Neural progenitor cell (in vitro differentiated cells): ENCODE data around the gene CRLF1.

Source experiments
- EZH2 ChIP-seq: fragments of 200-600 bp; sonication (generic); IDR thresholded peaks from 2 replicates; pipeline ENCODE4 v1.6.1; 2017; ENCODE audit warnings: antibody characterized with exemption, mild to moderate bottlenecking, moderate library complexity
- TF ChIP-seq, protein P1 (sequence below): fragments of 200-600 bp; sonication (generic); IDR thresholded peaks from 2 replicates; pipeline ENCODE4 v1.5.1; 2017; ENCODE audit warnings: antibody characterized with exemption, mild to moderate bottlenecking

GRCh38 chr19:18557411-18558201 lies 49.0 kb downstream of the CRLF1 start, which contains the start of gene KXD1:
- TF ChIP-seq, protein P1, sequence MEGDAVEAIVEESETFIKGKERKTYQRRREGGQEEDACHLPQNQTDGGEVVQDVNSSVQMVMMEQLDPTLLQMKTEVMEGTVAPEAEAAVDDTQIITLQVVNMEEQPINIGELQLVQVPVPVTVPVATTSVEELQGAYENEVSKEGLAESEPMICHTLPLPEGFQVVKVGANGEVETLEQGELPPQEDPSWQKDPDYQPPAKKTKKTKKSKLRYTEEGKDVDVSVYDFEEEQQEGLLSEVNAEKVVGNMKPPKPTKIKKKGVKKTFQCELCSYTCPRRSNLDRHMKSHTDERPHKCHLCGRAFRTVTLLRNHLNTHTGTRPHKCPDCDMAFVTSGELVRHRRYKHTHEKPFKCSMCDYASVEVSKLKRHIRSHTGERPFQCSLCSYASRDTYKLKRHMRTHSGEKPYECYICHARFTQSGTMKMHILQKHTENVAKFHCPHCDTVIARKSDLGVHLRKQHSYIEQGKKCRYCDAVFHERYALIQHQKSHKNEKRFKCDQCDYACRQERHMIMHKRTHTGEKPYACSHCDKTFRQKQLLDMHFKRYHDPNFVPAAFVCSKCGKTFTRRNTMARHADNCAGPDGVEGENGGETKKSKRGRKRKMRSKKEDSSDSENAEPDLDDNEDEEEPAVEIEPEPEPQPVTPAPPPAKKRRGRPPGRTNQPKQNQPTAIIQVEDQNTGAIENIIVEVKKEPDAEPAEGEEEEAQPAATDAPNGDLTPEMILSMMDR = no peak
- TF ChIP-seq EZH2 = no peak
